ENCODE measurements around the gene NR3C2. TPM values are rescaled to one million over a fixed set of nuclear protein-coding genes. Genes with fewer than 3 reads are reported as not detected.

The NR3C2 gene
- total and polyA plus RNA-seq, 2 experiments from 2014 or later, result 1.2 to 3.0 TPM

DNA sequence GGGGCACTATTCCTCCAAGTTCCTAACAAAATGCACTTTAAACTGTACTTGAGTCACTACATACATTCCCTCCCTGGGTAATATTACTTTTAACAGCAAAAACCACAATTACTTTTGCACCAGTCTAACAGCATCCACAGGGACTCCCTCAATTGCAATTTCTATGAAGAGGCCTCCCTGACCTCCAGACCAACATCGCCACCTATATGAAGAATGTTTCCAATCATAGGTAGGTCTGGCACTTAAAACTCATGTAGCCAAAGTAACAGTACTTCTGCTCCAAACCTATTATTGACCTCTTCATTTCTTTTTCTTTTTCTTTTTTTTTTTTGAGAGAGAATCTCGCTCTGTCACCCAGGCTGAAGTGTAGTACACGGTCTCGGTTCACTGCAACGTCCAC, 15.6 kb downstream of the NR3C2 start:
- Mint-ChIP-seq H3K27me3 (ENCODE audit: insufficient read depth, low read depth, poor library complexity) (peaks cover 3% of the 10 kb centered on the region), H3K27ac (no peak overlapping the region), H3K4me3 (no peak overlapping the region), H3K9me3 (no peaks in the 10 kb centered on the region), H3K36me3 (ENCODE audit: low read depth) (no peaks in the 10 kb centered on the region), H3K4me1 (no peaks in the 10 kb centered on the region)
- no peak overlapping the region for H3K4me3 ChIP-seq
- no peaks in the 10 kb centered on the region for H4K20me1 ChIP-seq (replicated peaks; ENCODE audit: insufficient read depth)
- no peaks in the 10 kb centered on the region for H3K36me3 ChIP-seq (ENCODE audit: insufficient read depth)
- no peaks in the 10 kb centered on the region for H3F3A ChIP-seq (replicated peaks; ENCODE audit: low read depth)
- H3K27ac ChIP-seq (ENCODE audit: low read depth), result no peak overlapping the region
- no peaks in the 10 kb centered on the region; the same call in 1 of the 2 replicates for H3K79me2 ChIP-seq (replicated peaks; ENCODE audit: insufficient read depth)
- peaks cover 3% of the 10 kb centered on the region; the same call in 1 of the 2 replicates for H3K9me2 ChIP-seq (ENCODE audit: insufficient read depth)
- H3K4me1 ChIP-seq (ENCODE audit: insufficient read depth), result no peaks in the 10 kb centered on the region; the same call in 1 of the 2 replicates
- no peak for ATAC-seq
- no peak for TF ChIP-seq EZH2phosphoT487 (IDR thresholded peaks at IDR 0.05; ENCODE audit: unreplicated experiment)
- no peak for TF ChIP-seq EZH2 (IDR thresholded peaks at IDR 0.05; ENCODE audit: low read depth, unreplicated experiment)
- TF ChIP-seq NANOG (IDR thresholded peaks at IDR 0.05; ENCODE audit: borderline replicate concordance), result no peak
- TF ChIP-seq, protein P1, sequence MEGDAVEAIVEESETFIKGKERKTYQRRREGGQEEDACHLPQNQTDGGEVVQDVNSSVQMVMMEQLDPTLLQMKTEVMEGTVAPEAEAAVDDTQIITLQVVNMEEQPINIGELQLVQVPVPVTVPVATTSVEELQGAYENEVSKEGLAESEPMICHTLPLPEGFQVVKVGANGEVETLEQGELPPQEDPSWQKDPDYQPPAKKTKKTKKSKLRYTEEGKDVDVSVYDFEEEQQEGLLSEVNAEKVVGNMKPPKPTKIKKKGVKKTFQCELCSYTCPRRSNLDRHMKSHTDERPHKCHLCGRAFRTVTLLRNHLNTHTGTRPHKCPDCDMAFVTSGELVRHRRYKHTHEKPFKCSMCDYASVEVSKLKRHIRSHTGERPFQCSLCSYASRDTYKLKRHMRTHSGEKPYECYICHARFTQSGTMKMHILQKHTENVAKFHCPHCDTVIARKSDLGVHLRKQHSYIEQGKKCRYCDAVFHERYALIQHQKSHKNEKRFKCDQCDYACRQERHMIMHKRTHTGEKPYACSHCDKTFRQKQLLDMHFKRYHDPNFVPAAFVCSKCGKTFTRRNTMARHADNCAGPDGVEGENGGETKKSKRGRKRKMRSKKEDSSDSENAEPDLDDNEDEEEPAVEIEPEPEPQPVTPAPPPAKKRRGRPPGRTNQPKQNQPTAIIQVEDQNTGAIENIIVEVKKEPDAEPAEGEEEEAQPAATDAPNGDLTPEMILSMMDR (conservative IDR thresholded peaks at IDR 0.05; ENCODE audit: low read depth in 2 of 2), result peak; percentile 37 to 56; a peak in 3 of 4 replicates
- peak; percentile 14 for DNase-seq (ENCODE audit: low spot score)
- no peaks in the 10 kb centered on the region for H3K27me3 ChIP-seq (ENCODE audit: insufficient read depth)
- no peak overlapping the region for H3K4me2 ChIP-seq
- H2AFZ ChIP-seq, result no peak overlapping the region

DNA sequence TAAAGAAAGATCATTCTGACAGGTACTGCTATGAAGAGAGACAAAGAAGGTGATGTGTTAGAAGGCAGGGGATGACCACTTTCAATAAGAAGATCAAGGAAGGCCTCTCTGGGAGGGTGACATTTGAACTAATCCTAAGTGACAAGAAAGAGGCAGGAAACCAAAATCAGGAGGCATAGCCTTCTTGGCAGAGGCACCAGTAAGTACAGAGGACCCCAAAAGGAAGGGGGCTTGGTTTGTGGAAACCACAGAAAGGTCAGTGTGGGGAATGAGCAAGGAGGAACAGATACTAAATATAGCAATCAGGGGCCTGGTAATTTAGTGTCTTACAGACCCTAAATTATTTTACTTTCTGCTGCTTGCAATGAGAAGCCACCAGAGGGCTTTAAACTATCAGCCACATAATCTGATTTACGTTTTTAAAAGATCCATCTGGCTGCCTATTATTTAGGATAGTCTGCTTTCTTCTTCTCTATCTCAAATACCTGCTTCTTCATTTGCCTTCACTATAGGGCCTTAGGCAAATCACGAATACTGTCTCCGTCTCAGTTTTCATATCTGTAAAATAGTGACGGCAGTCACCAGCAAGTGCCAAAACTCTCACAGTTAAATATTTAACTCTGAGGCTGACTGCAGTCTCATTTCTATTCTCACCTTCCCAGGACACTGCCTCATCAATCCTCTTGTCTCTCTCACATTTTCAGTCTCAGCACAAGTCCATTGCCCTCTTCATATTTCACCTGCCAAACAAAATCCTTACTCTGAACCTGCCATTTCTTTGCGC, 16.7 kb downstream of the NR3C2 start:
- Mint-ChIP-seq H3K9me3 (no peaks in the 10 kb centered on the region), H3K4me3 (no peak overlapping the region), H3K36me3 (ENCODE audit: low read depth) (no peaks in the 10 kb centered on the region), H3K27me3 (ENCODE audit: insufficient read depth, low read depth, poor library complexity) (peaks cover 3% of the 10 kb centered on the region), H3K27ac (no peak overlapping the region), H3K4me1 (no peaks in the 10 kb centered on the region)
- Histone ChIP-seq H2AFZ (no peak overlapping the region), H3K4me3 (no peak overlapping the region), H3K79me2 (replicated peaks; ENCODE audit: insufficient read depth) (no peaks in the 10 kb centered on the region; the same call in 1 of the 2 replicates), H3K36me3 (ENCODE audit: insufficient read depth) (no peaks in the 10 kb centered on the region), H3K27me3 (ENCODE audit: insufficient read depth) (no peaks in the 10 kb centered on the region), H3F3A (replicated peaks; ENCODE audit: low read depth) (no peaks in the 10 kb centered on the region), H3K4me1 (ENCODE audit: insufficient read depth) (no peaks in the 10 kb centered on the region; the same call in 1 of the 2 replicates), H4K20me1 (replicated peaks; ENCODE audit: insufficient read depth) (no peaks in the 10 kb centered on the region), H3K4me2 (no peak overlapping the region), H3K9me2 (ENCODE audit: insufficient read depth) (peaks cover 3% of the 10 kb centered on the region; the same call in 1 of the 2 replicates), H3K27ac (ENCODE audit: low read depth) (no peak overlapping the region)
- no peak for ATAC-seq
- TF ChIP-seq, protein P1 (conservative IDR thresholded peaks at IDR 0.05; ENCODE audit: low read depth in 2 of 2), result peak; percentile 31 to 43
- no peak for TF ChIP-seq JUNB (IDR thresholded peaks at IDR 0.05; ENCODE audit: unreplicated experiment)
- TF ChIP-seq NANOG (IDR thresholded peaks at IDR 0.05; ENCODE audit: borderline replicate concordance), result no peak
- TF ChIP-seq, protein P2, sequence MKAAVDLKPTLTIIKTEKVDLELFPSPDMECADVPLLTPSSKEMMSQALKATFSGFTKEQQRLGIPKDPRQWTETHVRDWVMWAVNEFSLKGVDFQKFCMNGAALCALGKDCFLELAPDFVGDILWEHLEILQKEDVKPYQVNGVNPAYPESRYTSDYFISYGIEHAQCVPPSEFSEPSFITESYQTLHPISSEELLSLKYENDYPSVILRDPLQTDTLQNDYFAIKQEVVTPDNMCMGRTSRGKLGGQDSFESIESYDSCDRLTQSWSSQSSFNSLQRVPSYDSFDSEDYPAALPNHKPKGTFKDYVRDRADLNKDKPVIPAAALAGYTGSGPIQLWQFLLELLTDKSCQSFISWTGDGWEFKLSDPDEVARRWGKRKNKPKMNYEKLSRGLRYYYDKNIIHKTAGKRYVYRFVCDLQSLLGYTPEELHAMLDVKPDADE (IDR thresholded peaks at IDR 0.05), result no peak
- TF ChIP-seq, protein P3, sequence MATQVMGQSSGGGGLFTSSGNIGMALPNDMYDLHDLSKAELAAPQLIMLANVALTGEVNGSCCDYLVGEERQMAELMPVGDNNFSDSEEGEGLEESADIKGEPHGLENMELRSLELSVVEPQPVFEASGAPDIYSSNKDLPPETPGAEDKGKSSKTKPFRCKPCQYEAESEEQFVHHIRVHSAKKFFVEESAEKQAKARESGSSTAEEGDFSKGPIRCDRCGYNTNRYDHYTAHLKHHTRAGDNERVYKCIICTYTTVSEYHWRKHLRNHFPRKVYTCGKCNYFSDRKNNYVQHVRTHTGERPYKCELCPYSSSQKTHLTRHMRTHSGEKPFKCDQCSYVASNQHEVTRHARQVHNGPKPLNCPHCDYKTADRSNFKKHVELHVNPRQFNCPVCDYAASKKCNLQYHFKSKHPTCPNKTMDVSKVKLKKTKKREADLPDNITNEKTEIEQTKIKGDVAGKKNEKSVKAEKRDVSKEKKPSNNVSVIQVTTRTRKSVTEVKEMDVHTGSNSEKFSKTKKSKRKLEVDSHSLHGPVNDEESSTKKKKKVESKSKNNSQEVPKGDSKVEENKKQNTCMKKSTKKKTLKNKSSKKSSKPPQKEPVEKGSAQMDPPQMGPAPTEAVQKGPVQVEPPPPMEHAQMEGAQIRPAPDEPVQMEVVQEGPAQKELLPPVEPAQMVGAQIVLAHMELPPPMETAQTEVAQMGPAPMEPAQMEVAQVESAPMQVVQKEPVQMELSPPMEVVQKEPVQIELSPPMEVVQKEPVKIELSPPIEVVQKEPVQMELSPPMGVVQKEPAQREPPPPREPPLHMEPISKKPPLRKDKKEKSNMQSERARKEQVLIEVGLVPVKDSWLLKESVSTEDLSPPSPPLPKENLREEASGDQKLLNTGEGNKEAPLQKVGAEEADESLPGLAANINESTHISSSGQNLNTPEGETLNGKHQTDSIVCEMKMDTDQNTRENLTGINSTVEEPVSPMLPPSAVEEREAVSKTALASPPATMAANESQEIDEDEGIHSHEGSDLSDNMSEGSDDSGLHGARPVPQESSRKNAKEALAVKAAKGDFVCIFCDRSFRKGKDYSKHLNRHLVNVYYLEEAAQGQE (IDR thresholded peaks at IDR 0.05; ENCODE audit: unreplicated experiment), result no peak
- TF ChIP-seq STAT1 (IDR thresholded peaks at IDR 0.05; ENCODE audit: unreplicated experiment), result no peak
- TF ChIP-seq EZH2 (IDR thresholded peaks at IDR 0.05; ENCODE audit: low read depth, unreplicated experiment), result no peak
- DNase-seq (ENCODE audit: low spot score), result peak; percentile 11
